HFFc6 (cell line): ENCODE results near the gene DCP1B. TPM values are rescaled to one million over a fixed set of nuclear protein-coding genes. Genes with fewer than 3 reads are reported as not detected.

Experiments
- DNase-seq: peaks from one replicate; pipeline ENCODE4 v3.0.0-alpha.2; 2018
- H3K27ac Mint-ChIP-seq: 2 replicates; pipeline ENCODE4 v1.8.0; 2020; ENCODE audit warnings: mild to moderate bottlenecking, mixed read lengths
- H3K27me3 Mint-ChIP-seq: 2 replicates; pipeline ENCODE4 v1.8.0; 2021; ENCODE audit warnings: mild to moderate bottlenecking, moderate library complexity, mixed read lengths; ENCODE audit not compliant: insufficient read depth
- H3K36me3 Mint-ChIP-seq: 2 replicates; pipeline ENCODE4 v1.8.0; 2021; ENCODE audit warnings: low read depth, mixed read lengths
- H3K4me1 Mint-ChIP-seq: 2 replicates; pipeline ENCODE4 v1.8.0; 2020; ENCODE audit warnings: low read depth, mixed read lengths
- H3K4me3 Mint-ChIP-seq: 2 replicates; pipeline ENCODE4 v1.8.0; 2020; ENCODE audit warnings: mild to moderate bottlenecking, moderate library complexity, mixed read lengths
- H3K9me3 Mint-ChIP-seq: 2 replicates; pipeline ENCODE4 v1.8.0; 2020; ENCODE audit warnings: mild to moderate bottlenecking, mixed read lengths
- CTCF ChIP-seq: fragments of 200-600 bp; sonication (generic); IDR thresholded peaks from 2 replicates; pipeline ENCODE4 v1.5.0; 2021; ENCODE audit warnings: antibody characterized with exemption, mild to moderate bottlenecking
- total RNA-seq, 6 experiments: library from RNA; stranded (reverse); fragmentation: NEBNext Ultra II Directional; extraction: Animal tissue kit (Norgen Biotek cat#: 25700); gene quantifications; 2 replicates in 1 of 6; 3 replicates in 5 of 6; pipeline ENCODE4 v1.2.3, GENCODE V29; 2021

DCP1B gene
- total RNA-seq, 6 experiments from 2014 or later = 12.6 to 16.4 (median 14.5) TPM

GRCh38 chr12:1915082-1915968, 88.9 kb downstream of the DCP1B start:
- H3K4me3 Mint-ChIP-seq = no peak overlapping the region
- H3K27ac Mint-ChIP-seq = no peak overlapping the region
- no peaks in the 10 kb centered on the region for H3K9me3 Mint-ChIP-seq
- TF ChIP-seq CTCF = no peak
- no peaks in the 10 kb centered on the region for H3K36me3 Mint-ChIP-seq
- peaks cover 13% of the 10 kb centered on the region for H3K27me3 Mint-ChIP-seq
- H3K4me1 Mint-ChIP-seq = peaks cover 12% of the 10 kb centered on the region
- no peak for DNase-seq

- H3K4me3 Mint-ChIP-seq = no peak overlapping the region
- no peak for TF ChIP-seq CTCF
- peaks cover 12% of the 10 kb centered on the region for H3K4me1 Mint-ChIP-seq
- no peaks in the 10 kb centered on the region for H3K36me3 Mint-ChIP-seq
- no peak for DNase-seq
- H3K9me3 Mint-ChIP-seq = no peaks in the 10 kb centered on the region
- H3K27ac Mint-ChIP-seq = no peak overlapping the region
- H3K27me3 Mint-ChIP-seq = peaks cover 12% of the 10 kb centered on the region
Measured at GRCh38 chr12:1914114-1914911, 89.9 kb downstream of the DCP1B start.

- H3K27ac Mint-ChIP-seq = no peak overlapping the region
- no peak for DNase-seq
- TF ChIP-seq CTCF = no peak
- H3K4me1 Mint-ChIP-seq = peaks cover 12% of the 10 kb centered on the region
- peaks cover 12% of the 10 kb centered on the region for H3K27me3 Mint-ChIP-seq
- no peaks in the 10 kb centered on the region for H3K36me3 Mint-ChIP-seq
- no peak overlapping the region for H3K4me3 Mint-ChIP-seq
- H3K9me3 Mint-ChIP-seq = no peaks in the 10 kb centered on the region
Measured at GRCh38 chr12:1913377-1914113, 90.7 kb downstream of the DCP1B start.

- H3K4me3 Mint-ChIP-seq = no peak overlapping the region
- no peak overlapping the region for H3K27ac Mint-ChIP-seq
- H3K36me3 Mint-ChIP-seq = peaks cover 3% of the 10 kb centered on the region
- H3K4me1 Mint-ChIP-seq = peaks cover 12% of the 10 kb centered on the region
- no peaks in the 10 kb centered on the region for H3K9me3 Mint-ChIP-seq
- peak; percentile 50 for DNase-seq
- TF ChIP-seq CTCF = no peak
- H3K27me3 Mint-ChIP-seq = peaks cover 11% of the 10 kb centered on the region
Measured at GRCh38 chr12:1912580-1913376, 91.5 kb downstream of the DCP1B start.
